Uterus (tissue), 4 donors: ENCODE results near the gene TRIM8. TPM values are rescaled to one million over a fixed set of nuclear protein-coding genes. Genes with fewer than 3 reads are reported as not detected.
A peak's percentile ranks its signal among the peaks of the same experiment; 100 is the strongest.

Experiments used
- DNase-seq, 2 donors: peaks; one replicate each; pipeline ENCODE4 v3.0.0-alpha.2; 2019 to 2020
- H3K27ac ChIP-seq, 2 donors: fragments of 200-600 bp; sonication (generic); 1 replicate in 1 of 2; 2 replicates in 1 of 2; pipeline ENCODE4 v1.5.1; 2016 to 2018
- H3K27me3 ChIP-seq, 2 donors: fragments of 200-600 bp; sonication (generic); one replicate each; pipeline ENCODE4 v1.5.1; 2018 to 2019; ENCODE audit warnings: control low read depth in 1 of 2
- H3K36me3 ChIP-seq, 2 donors: fragments of 200-600 bp; sonication (generic); one replicate each; pipeline ENCODE4 v1.5.1; 2019; ENCODE audit warnings: control low read depth in 1 of 2
- H3K4me1 ChIP-seq, 2 donors: fragments of 200-600 bp; sonication (generic); one replicate each; pipeline ENCODE4 v1.5.1; 2018 to 2019; ENCODE audit warnings: control low read depth in 1 of 2
- H3K4me3 ChIP-seq, 2 donors: fragments of 200-600 bp; sonication (generic); 1 replicate in 1 of 2; 2 replicates in 1 of 2; pipeline ENCODE4 v1.5.1; 2018 to 2019; ENCODE audit warnings: mild to moderate bottlenecking in 1 of 2
- H3K9me3 ChIP-seq, 2 donors: fragments of 200-600 bp; sonication (generic); one replicate each; pipeline ENCODE4 v1.5.1; 2019; ENCODE audit warnings: control low read depth in 1 of 2
- CTCF ChIP-seq, 4 experiments: fragments of 200-600 bp in 2 of 4; fragments of 450-650 bp in 2 of 4; sonication (generic) in 2 of 4; IDR thresholded peaks; one replicate each; pipeline ENCODE4 v1.5.1; 2016 to 2019; ENCODE audit warnings: antibody characterized with exemption in 4 of 4, mild to moderate bottlenecking in 2 of 4, moderate library complexity in 1 of 4
- POLR2A ChIP-seq, 2 donors: fragments of 450-650 bp; IDR thresholded peaks; one replicate each; pipeline ENCODE4 v1.6.1; 2016; ENCODE audit warnings: antibody characterized with exemption in 2 of 2, mild to moderate bottlenecking in 1 of 2, moderate library complexity in 1 of 2
- intact Hi-C: fragments of 100-400 bp; cut with DNase I; formaldehyde crosslinking; loops from one replicate; pipeline ENCODE4 v1.15.1; 2023; ENCODE audit warnings: low total_unique reads
- total RNA-seq, 4 donors: library from RNA; depleted of rRNA in 3 of 4; stranded (reverse); fragments of >200 nt in 3 of 4; gene quantifications; one replicate each; pipeline versions ENCODE4 v1.1.0 to v1.2.4, GENCODE V29; 2014 to 2023
- donor health status: DM: yes; HTN: yes; CAD: no.

TRIM8 gene
- total RNA-seq, 4 donors from 2014 or later, result 71.2 to 119 (median 102) TPM

- H3K4me1 ChIP-seq, result no peaks in the 10 kb centered on the region
- DNase-seq, result no peak
- H3K36me3 ChIP-seq, result no peaks in the 10 kb centered on the region
- TF ChIP-seq CTCF (IDR thresholded peaks at IDR 0.05) (no peak), POLR2A (IDR thresholded peaks at IDR 0.05) (no peak)
- H3K9me3 ChIP-seq, result no peaks in the 10 kb centered on the region
- H3K4me3 ChIP-seq, result no peak overlapping the region
- H3K27ac ChIP-seq, result peak overlapping the region in 1 of 2 donors; percentile 22
- intact Hi-C loops, result no loop called here
- H3K27me3 ChIP-seq, result no peaks in the 10 kb centered on the region
These were observed 24.8 kb upstream of the TRIM8 start for GRCh38 chr10:102619281-102619981.

GRCh38 chr10:102620138-102620590, 24.1 kb upstream of the TRIM8 start:
- H3K27me3 ChIP-seq, result no peaks in the 10 kb centered on the region
- H3K27ac ChIP-seq, result peak overlapping the region; percentile 14 to 34
- H3K36me3 ChIP-seq, result no peaks in the 10 kb centered on the region
- no peaks in the 10 kb centered on the region for H3K4me1 ChIP-seq
- TF ChIP-seq POLR2A (IDR thresholded peaks at IDR 0.05) (no peak), CTCF (IDR thresholded peaks at IDR 0.05) (no peak)
- no peak for DNase-seq
- H3K9me3 ChIP-seq, result no peaks in the 10 kb centered on the region
- intact Hi-C loops, result no loop called here
- H3K4me3 ChIP-seq, result no peak overlapping the region

GRCh38 chr10:102620591-102621442, 23.5 kb upstream of the TRIM8 start:
- H3K4me3 ChIP-seq, result no peak overlapping the region
- no peaks in the 10 kb centered on the region for H3K9me3 ChIP-seq
- H3K27ac ChIP-seq, result peak overlapping the region; percentile 14 to 34
- no peaks in the 10 kb centered on the region for H3K27me3 ChIP-seq
- no peak for TF ChIP-seq CTCF (IDR thresholded peaks at IDR 0.05)
- no peak for TF ChIP-seq POLR2A (IDR thresholded peaks at IDR 0.05)
- no peak for DNase-seq
- no peaks in the 10 kb centered on the region for H3K4me1 ChIP-seq
- H3K36me3 ChIP-seq, result no peaks in the 10 kb centered on the region
- intact Hi-C loops, result no loop called here

GRCh38 chr10:102621443-102622325, 22.6 kb upstream of the TRIM8 start:
- Histone ChIP-seq H3K27ac (peak overlapping the region; percentile 14 to 34), H3K9me3 (no peaks in the 10 kb centered on the region), H3K36me3 (no peaks in the 10 kb centered on the region), H3K27me3 (no peaks in the 10 kb centered on the region), H3K4me3 (no peak overlapping the region), H3K4me1 (peaks cover 0 to 2% of the 10 kb centered on the region in 2 donors)
- no peak for TF ChIP-seq CTCF (IDR thresholded peaks at IDR 0.05)
- TF ChIP-seq POLR2A (IDR thresholded peaks at IDR 0.05), result no peak
- no peak for DNase-seq
- intact Hi-C loops, result no loop called here
